Adrenal gland (tissue), 5 donors: ENCODE data around the gene MYO18B.

Experiments
- CTCF ChIP-seq, 6 experiments: fragments of 450-650 bp in 4 of 6; fragments of 200-600 bp in 2 of 6; sonication (generic) in 1 of 6; IDR thresholded peaks; 1 replicate in 5 of 6; 2 replicates in 1 of 6; pipeline versions ENCODE4 v1.5.1 to v1.8.0; 2016 to 2021; ENCODE audit warnings: antibody characterized with exemption in 6 of 6, mild to moderate bottlenecking in 2 of 6, moderate library complexity in 1 of 6
- POLR2A ChIP-seq, 2 donors: fragments of 450-650 bp; IDR thresholded peaks; one replicate each; pipeline ENCODE4 v1.6.1; 2017; ENCODE audit warnings: antibody characterized with exemption in 2 of 2, mild to moderate bottlenecking in 2 of 2, moderate library complexity in 1 of 2
- donor health status: DM: no; HTN: no; CAD: no.

GRCh38 chr22:25698461-25698860 is 43.5 kb upstream of the MYO18B start:
- TF ChIP-seq CTCF (IDR thresholded peaks at IDR 0.05) (no peak), POLR2A (IDR thresholded peaks at IDR 0.05) (no peak)
